Measurements from ENCODE around the gene HILPDA. TPM values are rescaled to one million over a fixed set of nuclear protein-coding genes. Genes with fewer than 3 reads are reported as not detected.
A peak's percentile ranks its signal among the peaks of the same experiment; 100 is the strongest.
"Not testable (repeated sequence)": the region's sequence is repeated elsewhere in the genome, so short reads cannot be mapped to it uniquely, and the experiment has no call there.

Gene HILPDA
- total and polyA plus RNA-seq, 2 donors, result 8.6 to 9.0 TPM

GRCh38 chr7:128453836-128454804 lies 1.6 kb upstream of the HILPDA start:
- DNase-seq (ENCODE audit: low read depth in 6 of 9, low spot score in 9 of 9), result peak in 1 of 9 donors; percentile 16
- Histone ChIP-seq H3K27me3 (ENCODE audit: control insufficient read depth in 2 of 2, insufficient read depth in 1 of 2, low read length in 1 of 2) (peaks cover 2 to 25% of the 10 kb centered on the region in 2 donors), H3K36me3 (ENCODE audit: control insufficient read depth in 2 of 2, insufficient read depth in 2 of 2, low read length in 1 of 2) (peaks cover 3% of the 10 kb centered on the region in 2 donors), H3K27ac (ENCODE audit: low read depth in 1 of 2, low read length in 1 of 2) (peak overlapping the region; percentile 51 to 67), H3K4me1 (ENCODE audit: control insufficient read depth in 2 of 2, insufficient read depth in 2 of 2, low read length in 2 of 2) (peaks cover 13 to 21% of the 10 kb centered on the region in 2 donors), H3K9me3 (ENCODE audit: control insufficient read depth in 2 of 2, insufficient read depth in 1 of 2, low read length in 1 of 2) (no peaks in the 10 kb centered on the region), H3K4me3 (ENCODE audit: low read length in 2 of 2) (no peak overlapping the region)
- 86% methylated on average over 23 of the region's 23 CpGs for WGBS

- H3K27me3 ChIP-seq (ENCODE audit: control insufficient read depth in 2 of 2, insufficient read depth in 1 of 2, low read length in 1 of 2), result peaks cover 2 to 25% of the 10 kb centered on the region in 2 donors
- H3K9me3 ChIP-seq (ENCODE audit: control insufficient read depth in 2 of 2, insufficient read depth in 1 of 2, low read length in 1 of 2), result no peaks in the 10 kb centered on the region
- peaks cover 3% of the 10 kb centered on the region in 2 donors for H3K36me3 ChIP-seq (ENCODE audit: control insufficient read depth in 2 of 2, insufficient read depth in 2 of 2, low read length in 1 of 2)
- H3K27ac ChIP-seq (ENCODE audit: low read depth in 1 of 2, low read length in 1 of 2), result peak overlapping the region; percentile 51 to 89
- H3K4me3 ChIP-seq (ENCODE audit: low read length in 2 of 2), result peak overlapping the region; percentile 58 to 68
- no peak for DNase-seq (ENCODE audit: low read depth in 6 of 9, low spot score in 9 of 9)
- H3K4me1 ChIP-seq (ENCODE audit: control insufficient read depth in 2 of 2, insufficient read depth in 2 of 2, low read length in 2 of 2), result peaks cover 13 to 26% of the 10 kb centered on the region in 2 donors
- WGBS, result 61% methylated on average over 25 of the region's 25 CpGs
Measured at GRCh38 chr7:128454808-128455542, 703 bp upstream of the HILPDA start.

GRCh38 chr7:128456255-128456725 lies 612 bp downstream of the HILPDA start:
- Histone ChIP-seq H3K27me3 (ENCODE audit: control insufficient read depth in 2 of 2, insufficient read depth in 1 of 2, low read length in 1 of 2) (peaks cover 2 to 23% of the 10 kb centered on the region in 2 donors), H3K4me3 (ENCODE audit: low read length in 2 of 2) (peak overlapping the region; percentile 58 to 68), H3K27ac (ENCODE audit: low read depth in 1 of 2, low read length in 1 of 2) (peak overlapping the region; percentile 46 to 52), H3K4me1 (ENCODE audit: control insufficient read depth in 2 of 2, insufficient read depth in 2 of 2, low read length in 2 of 2) (peaks cover 13 to 26% of the 10 kb centered on the region in 2 donors), H3K36me3 (ENCODE audit: control insufficient read depth in 2 of 2, insufficient read depth in 2 of 2, low read length in 1 of 2) (peaks cover 3% of the 10 kb centered on the region in 2 donors), H3K9me3 (ENCODE audit: control insufficient read depth in 2 of 2, insufficient read depth in 1 of 2, low read length in 1 of 2) (no peaks in the 10 kb centered on the region)
- WGBS, result 17% methylated on average over 5 of the region's 5 CpGs
- DNase-seq (ENCODE audit: low read depth in 6 of 9, low spot score in 9 of 9), result peak in 2 of 9 donors; percentile 17 to 34

- 97% methylated on average over 6 of the region's 6 CpGs for WGBS
- not testable (repeated sequence) for DNase-seq (ENCODE audit: low read depth in 6 of 9, low spot score in 9 of 9); H3K4me3 ChIP-seq (ENCODE audit: low read length in 2 of 2); H3K36me3 ChIP-seq (ENCODE audit: control insufficient read depth in 2 of 2, insufficient read depth in 2 of 2, low read length in 1 of 2); H3K27ac ChIP-seq (ENCODE audit: low read depth in 1 of 2, low read length in 1 of 2); H3K9me3 ChIP-seq (ENCODE audit: control insufficient read depth in 2 of 2, insufficient read depth in 1 of 2, low read length in 1 of 2)
- Histone ChIP-seq H3K4me1 (ENCODE audit: control insufficient read depth in 2 of 2, insufficient read depth in 2 of 2, low read length in 2 of 2) (peaks cover 13 to 26% of the 10 kb centered on the region in 2 donors), H3K27me3 (ENCODE audit: control insufficient read depth in 2 of 2, insufficient read depth in 1 of 2, low read length in 1 of 2) (peaks cover 2 to 20% of the 10 kb centered on the region in 2 donors)
Measured at GRCh38 chr7:128457385-128457784, 1.7 kb downstream of the HILPDA start.

- H3K27ac ChIP-seq (ENCODE audit: low read depth in 1 of 2, low read length in 1 of 2), result no peak overlapping the region
- DNase-seq (ENCODE audit: low read depth in 6 of 9, low spot score in 9 of 9), result no peak
- 85% methylated on average over 3 of the region's 3 CpGs for WGBS
- no peak overlapping the region for H3K4me3 ChIP-seq (ENCODE audit: low read length in 2 of 2)
- peaks cover 2 to 11% of the 10 kb centered on the region in 2 donors for H3K27me3 ChIP-seq (ENCODE audit: control insufficient read depth in 2 of 2, insufficient read depth in 1 of 2, low read length in 1 of 2)
- no peaks in the 10 kb centered on the region for H3K9me3 ChIP-seq (ENCODE audit: control insufficient read depth in 2 of 2, insufficient read depth in 1 of 2, low read length in 1 of 2)
- H3K36me3 ChIP-seq (ENCODE audit: control insufficient read depth in 2 of 2, insufficient read depth in 2 of 2, low read length in 1 of 2), result peaks cover 3% of the 10 kb centered on the region in 2 donors
- peaks cover 13 to 26% of the 10 kb centered on the region in 2 donors for H3K4me1 ChIP-seq (ENCODE audit: control insufficient read depth in 2 of 2, insufficient read depth in 2 of 2, low read length in 2 of 2)
Measured at GRCh38 chr7:128458956-128459355, 3.3 kb downstream of the HILPDA start.

- H3K36me3 ChIP-seq (ENCODE audit: control insufficient read depth in 2 of 2, insufficient read depth in 2 of 2, low read length in 1 of 2), result peaks cover 3% of the 10 kb centered on the region in 2 donors
- peaks cover 13 to 26% of the 10 kb centered on the region in 2 donors for H3K4me1 ChIP-seq (ENCODE audit: control insufficient read depth in 2 of 2, insufficient read depth in 2 of 2, low read length in 2 of 2)
- H3K4me3 ChIP-seq (ENCODE audit: low read length in 2 of 2), result no peak overlapping the region
- WGBS, result 53% methylated on average over 5 of the region's 5 CpGs
- H3K9me3 ChIP-seq (ENCODE audit: control insufficient read depth in 2 of 2, insufficient read depth in 1 of 2, low read length in 1 of 2), result no peaks in the 10 kb centered on the region
- peaks cover 2 to 6% of the 10 kb centered on the region in 2 donors for H3K27me3 ChIP-seq (ENCODE audit: control insufficient read depth in 2 of 2, insufficient read depth in 1 of 2, low read length in 1 of 2)
- no peak overlapping the region for H3K27ac ChIP-seq (ENCODE audit: low read depth in 1 of 2, low read length in 1 of 2)
- DNase-seq (ENCODE audit: low read depth in 6 of 9, low spot score in 9 of 9), result peak in 8 of 9 donors; percentile 36 to 80 (median 52)
Measured at GRCh38 chr7:128459394-128459878, 3.8 kb downstream of the HILPDA start.

GRCh38 chr7:128462460-128462859 lies 6.8 kb downstream of the HILPDA start:
- Histone ChIP-seq H3K36me3 (ENCODE audit: control insufficient read depth in 2 of 2, insufficient read depth in 2 of 2, low read length in 1 of 2) (peaks cover under 1 to 3% of the 10 kb centered on the region in 2 donors), H3K4me1 (ENCODE audit: control insufficient read depth in 2 of 2, insufficient read depth in 2 of 2, low read length in 2 of 2) (peaks cover 3 to 5% of the 10 kb centered on the region in 2 donors)
- DNase-seq (ENCODE audit: low read depth in 6 of 9, low spot score in 9 of 9), result no peak

GRCh38 chr7:128463345-128463744 lies 7.7 kb downstream of the HILPDA start:
- H3K27me3 ChIP-seq (ENCODE audit: control insufficient read depth in 2 of 2, insufficient read depth in 1 of 2, low read length in 1 of 2); H3K4me1 ChIP-seq (ENCODE audit: control insufficient read depth in 2 of 2, insufficient read depth in 2 of 2, low read length in 2 of 2); H3K4me3 ChIP-seq (ENCODE audit: low read length in 2 of 2); H3K36me3 ChIP-seq (ENCODE audit: control insufficient read depth in 2 of 2, insufficient read depth in 2 of 2, low read length in 1 of 2); DNase-seq (ENCODE audit: low read depth in 6 of 9, low spot score in 9 of 9); H3K27ac ChIP-seq (ENCODE audit: low read depth in 1 of 2, low read length in 1 of 2); H3K9me3 ChIP-seq (ENCODE audit: control insufficient read depth in 2 of 2, insufficient read depth in 1 of 2, low read length in 1 of 2): not testable (repeated sequence)
- 98% methylated on average over 30 of the region's 30 CpGs for WGBS

More at GRCh38 chr7:128462460-128462859, 6.8 kb downstream of the HILPDA start:
- no peak overlapping the region for H3K27ac ChIP-seq (ENCODE audit: low read depth in 1 of 2, low read length in 1 of 2)
- H3K4me3 ChIP-seq (ENCODE audit: low read length in 2 of 2), result no peak overlapping the region
- WGBS, result 85% methylated on average over 5 of the region's 5 CpGs
- H3K9me3 ChIP-seq (ENCODE audit: control insufficient read depth in 2 of 2, insufficient read depth in 1 of 2, low read length in 1 of 2), result no peaks in the 10 kb centered on the region
- no peaks in the 10 kb centered on the region for H3K27me3 ChIP-seq (ENCODE audit: control insufficient read depth in 2 of 2, insufficient read depth in 1 of 2, low read length in 1 of 2)

Data from thymus (tissue), 11 donors.